Measurements from ENCODE around the gene PKD1. TPM values are rescaled to one million over a fixed set of nuclear protein-coding genes. Genes with fewer than 3 reads are reported as not detected.
A peak's percentile ranks its signal among the peaks of the same experiment; 100 is the strongest.

PKD1 gene
- total RNA-seq, 1 donor from 2014 or later = 70.3 TPM

GRCh38 chr16:2074071-2074470, 61.6 kb downstream of the PKD1 start:
- DNase-seq = no peak

GRCh38 chr16:2072926-2073325, 62.8 kb downstream of the PKD1 start:
- no peak for DNase-seq

GRCh38 chr16:2071454-2072202, 64.1 kb downstream of the PKD1 start:
- DNase-seq = no peak

GRCh38 chr16:2070576-2071453, 64.9 kb downstream of the PKD1 start:
- DNase-seq = no peak

GRCh38 chr16:2066139-2066538, 69.6 kb downstream of the PKD1 start:
- no peak for DNase-seq

GRCh38 chr16:2064368-2064945, 71.2 kb downstream of the PKD1 start:
- DNase-seq = no peak

GRCh38 chr16:2063861-2064260, 71.8 kb downstream of the PKD1 start:
- DNase-seq = no peak

- DNase-seq = no peak
These were observed 72.9 kb downstream of the PKD1 start for GRCh38 chr16:2062801-2063200.

GRCh38 chr16:2061526-2061925, 74.2 kb downstream of the PKD1 start:
- DNase-seq = no peak

- no peak for DNase-seq
These were observed 74.7 kb downstream of the PKD1 start for GRCh38 chr16:2061023-2061422.

GRCh38 chr16:2060346-2060745, 75.4 kb downstream of the PKD1 start:
- DNase-seq = no peak

- DNase-seq = no peak
These were observed 76.8 kb downstream of the PKD1 start for GRCh38 chr16:2058872-2059271.

- DNase-seq = no peak
These were observed 77.3 kb downstream of the PKD1 start for GRCh38 chr16:2058420-2058819.

- DNase-seq = no peak
These were observed 78.3 kb downstream of the PKD1 start for GRCh38 chr16:2057438-2057837.

- no peak for DNase-seq
These were observed 78.9 kb downstream of the PKD1 start for GRCh38 chr16:2056681-2057407.

- no peak for DNase-seq
These were observed 79.6 kb downstream of the PKD1 start for GRCh38 chr16:2056077-2056476.

- DNase-seq = no peak
These were observed 81.0 kb downstream of the PKD1 start for GRCh38 chr16:2054543-2055245.

- DNase-seq = no peak
These were observed 81.8 kb downstream of the PKD1 start for GRCh38 chr16:2053897-2054296.

GRCh38 chr16:2053211-2053610, 82.5 kb downstream of the PKD1 start:
- no peak for DNase-seq

GRCh38 chr16:2048116-2048543, 87.6 kb downstream of the PKD1 start:
- no peak for DNase-seq

- DNase-seq = peak; percentile 93
These were observed 88.2 kb downstream of the PKD1 start, which contains the start of the genes NTHL1 and TSC2 for GRCh38 chr16:2047330-2048115. Gene NTHL1, minus strand, starts transcription at chr16:2047834. Its CDS starts 11 bp downstream, at chr16:2047823. Gene TSC2, plus strand, starts transcription at chr16:2047985. Its CDS starts 631 bp downstream, at chr16:2048616.
